Measurements from ENCODE around the gene TSEN15.
A peak's percentile ranks its signal among the peaks of the same experiment; 100 is the strongest.
"Not testable (repeated sequence)": the region's sequence is repeated elsewhere in the genome, so short reads cannot be mapped to it uniquely, and the experiment has no call there.

Gene TSEN15

GRCh38 chr1:184041731-184042130 lies 9.8 kb upstream of the TSEN15 start:
- no peaks in the 10 kb centered on the region for H3K36me3 ChIP-seq (ENCODE audit: control insufficient read depth, insufficient read depth, low read length)
- H3K27me3 ChIP-seq (ENCODE audit: control insufficient read depth, insufficient read depth, low read length) = peaks cover 14% of the 10 kb centered on the region
- no peak overlapping the region for H3K4me3 ChIP-seq (ENCODE audit: low read length)
- no CpG with 5 or more reads among the region's 3 CpGs for WGBS (ENCODE audit: insufficient coverage, insufficient read length)
- H3K4me1 ChIP-seq (ENCODE audit: control insufficient read depth, insufficient read depth, low read length) = no peaks in the 10 kb centered on the region; the same call in 1 of the 2 replicates
- no peaks in the 10 kb centered on the region for H3K9me3 ChIP-seq (ENCODE audit: control insufficient read depth, insufficient read depth, low read length)
- no peak for DNase-seq (ENCODE audit: low read depth, low spot score)
- H3K27ac ChIP-seq (ENCODE audit: low read length) = no peak overlapping the region

DNA sequence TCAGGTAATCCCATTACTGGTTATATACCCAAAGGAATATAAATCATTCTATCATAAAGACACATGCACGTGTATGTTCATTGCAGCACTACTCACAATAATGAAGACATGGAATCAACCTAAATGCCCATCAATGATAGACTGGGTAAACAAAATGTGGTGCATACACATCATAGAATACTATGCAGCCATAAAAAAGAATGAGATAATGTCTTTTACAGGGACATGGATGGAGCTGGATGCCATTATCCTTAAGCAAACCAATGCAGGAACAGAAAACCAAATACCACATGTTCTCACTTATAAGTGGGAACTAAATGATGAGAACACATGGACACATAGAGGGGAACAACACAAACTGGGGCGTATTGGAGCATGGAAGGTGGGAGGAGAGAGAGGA lies 8.2 kb upstream of the TSEN15 start:
- not testable (repeated sequence) for H3K27me3 ChIP-seq (ENCODE audit: control insufficient read depth, insufficient read depth, low read length); H3K4me1 ChIP-seq (ENCODE audit: control insufficient read depth, insufficient read depth, low read length); H3K36me3 ChIP-seq (ENCODE audit: control insufficient read depth, insufficient read depth, low read length); H3K9me3 ChIP-seq (ENCODE audit: control insufficient read depth, insufficient read depth, low read length); H3K27ac ChIP-seq (ENCODE audit: low read length); DNase-seq (ENCODE audit: low read depth, low spot score); H3K4me3 ChIP-seq (ENCODE audit: low read length)
- no CpG with 5 or more reads among the region's 2 CpGs for WGBS (ENCODE audit: insufficient coverage, insufficient read length)

DNA sequence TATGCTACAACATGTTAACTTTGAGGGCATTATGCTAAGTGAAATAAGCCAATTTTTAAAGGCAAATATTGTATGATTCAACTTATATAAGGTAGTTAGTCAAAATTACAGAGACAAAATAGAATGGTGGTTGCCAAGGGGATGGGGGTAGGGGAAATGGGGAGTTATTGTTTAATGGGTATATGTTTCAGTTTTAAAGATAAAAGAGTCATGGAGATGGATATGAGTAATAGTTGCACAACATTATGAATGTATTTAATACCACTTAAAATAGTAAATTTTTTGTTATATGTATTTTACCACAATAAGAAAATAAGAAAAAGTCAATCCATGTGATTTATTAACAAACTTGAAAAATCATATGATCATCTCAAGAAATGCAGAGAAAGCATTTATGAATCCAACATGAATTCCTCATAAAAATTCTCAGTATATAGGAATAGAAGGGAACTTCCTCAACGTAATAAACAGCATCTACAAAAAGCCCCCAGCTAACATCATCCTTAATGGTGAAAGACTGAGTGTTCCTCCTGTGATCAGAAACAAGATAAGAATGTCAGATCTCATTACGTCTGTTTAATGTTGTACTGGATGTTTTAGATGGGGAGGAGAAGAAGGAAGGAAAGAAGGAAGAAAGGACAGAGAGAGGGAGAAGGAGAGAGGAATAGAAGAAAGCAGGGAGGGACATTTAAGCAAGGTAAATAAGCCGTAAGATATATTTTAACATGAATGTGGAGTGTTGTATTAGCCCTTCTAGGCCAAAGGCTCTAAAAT lies 6.7 kb upstream of the TSEN15 start:
- H3K4me3 ChIP-seq (ENCODE audit: low read length) = no peak overlapping the region
- H3K9me3 ChIP-seq (ENCODE audit: control insufficient read depth, insufficient read depth, low read length) = no peaks in the 10 kb centered on the region
- H3K27ac ChIP-seq (ENCODE audit: low read length) = no peak overlapping the region
- no peaks in the 10 kb centered on the region; the same call in 1 of the 2 replicates for H3K4me1 ChIP-seq (ENCODE audit: control insufficient read depth, insufficient read depth, low read length)
- no peak for DNase-seq (ENCODE audit: low read depth, low spot score)
- H3K27me3 ChIP-seq (ENCODE audit: control insufficient read depth, insufficient read depth, low read length) = no peaks in the 10 kb centered on the region
- no CpG with 5 or more reads among the region's 3 CpGs for WGBS (ENCODE audit: insufficient coverage, insufficient read length)
- H3K36me3 ChIP-seq (ENCODE audit: control insufficient read depth, insufficient read depth, low read length) = no peaks in the 10 kb centered on the region

GRCh38 chr1:184047541-184047940 lies 4.0 kb upstream of the TSEN15 start:
- H3K4me1 ChIP-seq (ENCODE audit: control insufficient read depth, insufficient read depth, low read length); H3K9me3 ChIP-seq (ENCODE audit: control insufficient read depth, insufficient read depth, low read length); H3K27me3 ChIP-seq (ENCODE audit: control insufficient read depth, insufficient read depth, low read length); H3K36me3 ChIP-seq (ENCODE audit: control insufficient read depth, insufficient read depth, low read length); H3K4me3 ChIP-seq (ENCODE audit: low read length); DNase-seq (ENCODE audit: low read depth, low spot score); H3K27ac ChIP-seq (ENCODE audit: low read length): not testable (repeated sequence)
- WGBS (ENCODE audit: insufficient coverage, insufficient read length) = no CpG with 5 or more reads among the region's 5 CpGs

GRCh38 chr1:184048561-184049240 lies 2.8 kb upstream of the TSEN15 start:
- Histone ChIP-seq H3K27ac (ENCODE audit: low read length) (no peak overlapping the region), H3K36me3 (ENCODE audit: control insufficient read depth, insufficient read depth, low read length) (no peaks in the 10 kb centered on the region), H3K4me1 (ENCODE audit: control insufficient read depth, insufficient read depth, low read length) (peaks cover 3% of the 10 kb centered on the region; the same call in 1 of the 2 replicates), H3K4me3 (ENCODE audit: low read length) (no peak overlapping the region), H3K27me3 (ENCODE audit: control insufficient read depth, insufficient read depth, low read length) (no peaks in the 10 kb centered on the region; the same call in 1 of the 2 replicates), H3K9me3 (ENCODE audit: control insufficient read depth, insufficient read depth, low read length) (no peaks in the 10 kb centered on the region)
- no CpG with 5 or more reads among the region's 4 CpGs for WGBS (ENCODE audit: insufficient coverage, insufficient read length)
- no peak for DNase-seq (ENCODE audit: low read depth, low spot score)

- Histone ChIP-seq H3K4me1 (ENCODE audit: control insufficient read depth, insufficient read depth, low read length) (peaks cover 3% of the 10 kb centered on the region; the same call in 1 of the 2 replicates), H3K27ac (ENCODE audit: low read length) (no peak overlapping the region), H3K36me3 (ENCODE audit: control insufficient read depth, insufficient read depth, low read length) (no peaks in the 10 kb centered on the region), H3K27me3 (ENCODE audit: control insufficient read depth, insufficient read depth, low read length) (no peaks in the 10 kb centered on the region; the same call in 1 of the 2 replicates), H3K4me3 (ENCODE audit: low read length) (no peak overlapping the region), H3K9me3 (ENCODE audit: control insufficient read depth, insufficient read depth, low read length) (no peaks in the 10 kb centered on the region)
- no peak for DNase-seq (ENCODE audit: low read depth, low spot score)
- no CpG with 5 or more reads among the region's 2 CpGs for WGBS (ENCODE audit: insufficient coverage, insufficient read length)
These were observed 2.2 kb upstream of the TSEN15 start for GRCh38 chr1:184049291-184049690.

DNA sequence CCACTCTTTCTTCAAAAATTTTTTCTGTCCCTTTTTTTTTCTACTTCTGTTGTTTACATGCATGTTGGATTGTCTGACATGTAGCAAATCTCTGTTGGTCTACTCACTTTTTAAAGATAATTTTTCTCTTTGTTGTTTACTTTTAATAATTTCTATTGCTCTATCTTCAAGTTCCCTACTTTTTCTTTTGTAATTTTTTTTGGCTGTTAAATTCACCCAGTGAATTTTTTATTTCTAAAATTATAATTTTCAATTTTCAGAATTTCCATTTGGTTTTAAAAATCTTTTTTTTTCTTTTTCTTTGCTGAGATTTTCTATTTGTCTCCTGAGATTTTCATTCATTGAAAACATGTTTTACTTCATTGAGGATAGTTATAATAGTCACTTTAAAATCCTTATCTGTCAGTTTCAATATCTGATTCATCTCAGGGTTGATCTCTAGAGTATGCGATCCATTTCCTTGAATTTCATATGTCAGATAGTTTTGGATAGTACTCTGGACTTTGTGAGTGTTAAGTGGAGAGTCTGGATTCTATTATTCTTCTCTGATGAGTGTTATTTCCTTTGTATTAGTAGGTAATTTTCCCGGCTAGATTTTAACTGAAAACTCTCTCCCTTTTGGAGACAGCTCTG lies 1.6 kb upstream of the TSEN15 start:
- no peak for DNase-seq (ENCODE audit: low read depth, low spot score)
- Histone ChIP-seq H3K9me3 (ENCODE audit: control insufficient read depth, insufficient read depth, low read length) (no peaks in the 10 kb centered on the region), H3K27me3 (ENCODE audit: control insufficient read depth, insufficient read depth, low read length) (no peaks in the 10 kb centered on the region; the same call in 1 of the 2 replicates), H3K36me3 (ENCODE audit: control insufficient read depth, insufficient read depth, low read length) (no peaks in the 10 kb centered on the region), H3K4me3 (ENCODE audit: low read length) (no peak overlapping the region), H3K27ac (ENCODE audit: low read length) (no peak overlapping the region), H3K4me1 (ENCODE audit: control insufficient read depth, insufficient read depth, low read length) (peaks cover 3% of the 10 kb centered on the region; the same call in 1 of the 2 replicates)
- no CpG with 5 or more reads among the region's 2 CpGs for WGBS (ENCODE audit: insufficient coverage, insufficient read length)

DNA sequence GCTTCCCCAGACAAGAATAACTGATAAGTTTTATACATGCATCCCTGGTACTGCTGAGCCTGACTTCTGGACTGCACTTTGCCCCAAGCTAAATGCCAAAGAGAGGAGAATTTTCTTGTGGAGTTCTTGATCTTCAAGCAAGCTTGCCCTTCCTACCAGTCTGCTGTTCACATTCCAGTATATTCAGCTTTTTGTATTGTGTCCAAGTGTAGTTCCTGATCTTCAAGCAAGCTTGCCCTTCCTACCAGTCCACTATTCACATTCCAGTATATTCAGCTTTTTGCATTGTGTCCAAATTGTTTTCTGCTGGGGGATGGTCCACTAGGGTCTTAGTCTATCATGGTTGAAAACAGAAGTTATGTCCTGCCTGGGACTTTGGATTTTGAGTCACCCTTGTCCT lies 894 bp upstream of the TSEN15 start:
- Histone ChIP-seq H3K27me3 (ENCODE audit: control insufficient read depth, insufficient read depth, low read length) (no peaks in the 10 kb centered on the region; the same call in 1 of the 2 replicates), H3K36me3 (ENCODE audit: control insufficient read depth, insufficient read depth, low read length) (no peaks in the 10 kb centered on the region), H3K9me3 (ENCODE audit: control insufficient read depth, insufficient read depth, low read length) (no peaks in the 10 kb centered on the region), H3K27ac (ENCODE audit: low read length) (no peak overlapping the region), H3K4me3 (ENCODE audit: low read length) (no peak overlapping the region), H3K4me1 (ENCODE audit: control insufficient read depth, insufficient read depth, low read length) (peaks cover 3% of the 10 kb centered on the region; the same call in 1 of the 2 replicates)
- DNase-seq (ENCODE audit: low read depth, low spot score) = no peak

- Histone ChIP-seq H3K4me3 (ENCODE audit: low read length) (peak overlapping the region; percentile 88; the same call in 1 of the 2 replicates), H3K9me3 (ENCODE audit: control insufficient read depth, insufficient read depth, low read length) (no peaks in the 10 kb centered on the region), H3K27me3 (ENCODE audit: control insufficient read depth, insufficient read depth, low read length) (no peaks in the 10 kb centered on the region; the same call in 1 of the 2 replicates), H3K4me1 (ENCODE audit: control insufficient read depth, insufficient read depth, low read length) (peaks cover 3% of the 10 kb centered on the region; the same call in 1 of the 2 replicates), H3K27ac (ENCODE audit: low read length) (no peak overlapping the region), H3K36me3 (ENCODE audit: control insufficient read depth, insufficient read depth, low read length) (no peaks in the 10 kb centered on the region)
- WGBS (ENCODE audit: insufficient coverage, insufficient read length) = no CpG with 5 or more reads among the region's 6 CpGs
- no peak for DNase-seq (ENCODE audit: low read depth, low spot score)
These were observed 419 bp upstream of the TSEN15 start for GRCh38 chr1:184051138-184051484.

GRCh38 chr1:184052194-184052559 lies 647 bp downstream of the TSEN15 start:
- no peaks in the 10 kb centered on the region for H3K9me3 ChIP-seq (ENCODE audit: control insufficient read depth, insufficient read depth, low read length)
- peak overlapping the region; percentile 88; the same call in 1 of the 2 replicates for H3K4me3 ChIP-seq (ENCODE audit: low read length)
- no peak for DNase-seq (ENCODE audit: low read depth, low spot score)
- H3K36me3 ChIP-seq (ENCODE audit: control insufficient read depth, insufficient read depth, low read length) = no peaks in the 10 kb centered on the region
- no peak overlapping the region for H3K27ac ChIP-seq (ENCODE audit: low read length)
- no CpG with 5 or more reads among the region's 7 CpGs for whole genome bisulfite sequencing (ENCODE audit: insufficient coverage, insufficient read length)
- H3K27me3 ChIP-seq (ENCODE audit: control insufficient read depth, insufficient read depth, low read length) = no peaks in the 10 kb centered on the region; the same call in 1 of the 2 replicates
- peaks cover 3% of the 10 kb centered on the region; the same call in 1 of the 2 replicates for H3K4me1 ChIP-seq (ENCODE audit: control insufficient read depth, insufficient read depth, low read length)

Data from iPS DF 6.9 (cell line).